AG09309 (cell line): Measurements from ENCODE around the gene KCNK5.

Source experiments
- DNase-seq: peaks from one replicate; pipeline ENCODE4 v3.0.0-alpha.2; 2010; ENCODE audit warnings: low read depth
- H3K4me3 ChIP-seq: 2 replicates; pipeline ENCODE4 v1.5.1; 2011; ENCODE audit warnings: mild to moderate bottlenecking, low read depth, low read length, moderate library complexity; ENCODE audit not compliant: control insufficient read depth
- TF ChIP-seq, protein P1 (sequence below): IDR thresholded peaks from 2 replicates; pipeline ENCODE4 v1.5.1; 2011; ENCODE audit warnings: mild to moderate bottlenecking, low read depth, low read length, inconsistent platforms; ENCODE audit not compliant: insufficient read depth, control insufficient read depth; ENCODE audit errors: missing control alignments

KCNK5 gene

GRCh38 chr6:39268721-39269120 lies 39.4 kb upstream of the KCNK5 start:
- DNase-seq = no peak
- TF ChIP-seq, protein P1, sequence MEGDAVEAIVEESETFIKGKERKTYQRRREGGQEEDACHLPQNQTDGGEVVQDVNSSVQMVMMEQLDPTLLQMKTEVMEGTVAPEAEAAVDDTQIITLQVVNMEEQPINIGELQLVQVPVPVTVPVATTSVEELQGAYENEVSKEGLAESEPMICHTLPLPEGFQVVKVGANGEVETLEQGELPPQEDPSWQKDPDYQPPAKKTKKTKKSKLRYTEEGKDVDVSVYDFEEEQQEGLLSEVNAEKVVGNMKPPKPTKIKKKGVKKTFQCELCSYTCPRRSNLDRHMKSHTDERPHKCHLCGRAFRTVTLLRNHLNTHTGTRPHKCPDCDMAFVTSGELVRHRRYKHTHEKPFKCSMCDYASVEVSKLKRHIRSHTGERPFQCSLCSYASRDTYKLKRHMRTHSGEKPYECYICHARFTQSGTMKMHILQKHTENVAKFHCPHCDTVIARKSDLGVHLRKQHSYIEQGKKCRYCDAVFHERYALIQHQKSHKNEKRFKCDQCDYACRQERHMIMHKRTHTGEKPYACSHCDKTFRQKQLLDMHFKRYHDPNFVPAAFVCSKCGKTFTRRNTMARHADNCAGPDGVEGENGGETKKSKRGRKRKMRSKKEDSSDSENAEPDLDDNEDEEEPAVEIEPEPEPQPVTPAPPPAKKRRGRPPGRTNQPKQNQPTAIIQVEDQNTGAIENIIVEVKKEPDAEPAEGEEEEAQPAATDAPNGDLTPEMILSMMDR = no peak
- no peak overlapping the region for H3K4me3 ChIP-seq

DNA sequence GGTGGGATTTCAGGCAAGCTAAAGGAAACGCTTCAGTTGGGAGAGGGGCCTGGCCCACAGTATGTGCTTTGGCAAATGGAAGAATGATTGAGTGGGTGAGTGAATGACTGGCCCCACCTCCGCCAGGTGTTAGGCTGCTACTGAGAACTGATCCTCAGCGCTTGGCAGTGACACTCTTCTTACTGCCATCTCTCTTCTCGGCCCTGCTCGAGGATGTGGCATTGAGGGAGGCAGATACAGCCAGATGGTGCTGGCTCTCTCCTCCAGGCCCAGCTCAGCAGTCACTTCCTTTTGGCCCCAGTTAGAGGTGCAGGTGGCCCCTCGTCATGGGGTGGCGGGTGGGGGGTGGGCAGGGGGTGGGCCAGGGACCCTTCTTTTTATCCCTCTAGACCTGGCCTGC lies 38.9 kb upstream of the KCNK5 start:
- DNase-seq = no peak
- no peak overlapping the region for H3K4me3 ChIP-seq
- TF ChIP-seq, protein P1 = no peak

DNA sequence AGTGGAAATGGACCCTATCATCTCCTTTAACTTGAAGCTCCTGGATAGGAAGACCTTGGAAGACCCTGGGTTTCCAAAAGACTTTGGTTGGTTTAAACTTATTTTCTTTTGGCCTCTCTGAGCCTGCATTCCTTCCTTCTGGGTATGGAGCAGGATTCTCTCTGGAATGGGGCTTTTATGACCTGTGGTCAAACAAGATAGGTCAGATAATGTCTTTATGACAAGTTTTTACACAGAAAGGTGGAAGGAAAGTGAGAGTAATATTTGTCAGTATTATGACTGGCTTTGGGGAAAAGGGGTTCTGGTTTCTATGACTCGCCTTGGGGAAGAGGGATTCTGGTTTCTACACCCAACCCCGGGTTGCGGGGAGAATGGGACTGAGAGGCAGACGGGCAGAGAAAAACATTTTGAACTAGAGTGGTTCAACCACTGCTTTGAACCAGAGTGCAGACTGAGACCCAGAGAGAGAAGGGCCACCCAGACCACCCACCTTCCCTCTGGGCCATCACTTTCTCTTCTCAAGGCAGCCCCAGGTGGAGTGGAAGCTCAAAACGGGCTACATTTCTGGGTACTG lies 37.6 kb upstream of the KCNK5 start:
- TF ChIP-seq, protein P1 = no peak
- no peak for DNase-seq
- H3K4me3 ChIP-seq = no peak overlapping the region

DNA sequence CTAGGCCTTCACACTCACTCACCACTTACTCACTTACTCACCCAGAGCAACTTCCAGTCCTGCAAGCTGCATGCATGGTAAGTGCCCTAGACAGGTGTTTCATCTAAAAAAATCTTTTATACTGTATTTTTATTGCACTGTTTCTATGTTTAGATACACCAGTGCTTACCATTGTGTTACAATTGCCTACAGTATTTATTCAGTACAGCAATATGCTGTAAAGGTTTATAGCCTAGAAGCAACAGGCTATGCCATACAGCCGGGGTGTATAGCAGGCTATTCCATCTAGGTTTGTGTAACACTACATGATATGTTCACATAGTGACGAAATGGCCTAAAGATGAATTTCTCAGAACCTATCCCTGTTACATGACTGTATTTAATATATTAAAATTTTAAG lies 37.1 kb upstream of the KCNK5 start:
- TF ChIP-seq, protein P1 = no peak
- H3K4me3 ChIP-seq = no peak overlapping the region
- no peak for DNase-seq

GRCh38 chr6:39263303-39264037 lies 34.2 kb upstream of the KCNK5 start:
- TF ChIP-seq, protein P1 = no peak
- no peak for DNase-seq
- no peak overlapping the region for H3K4me3 ChIP-seq

- DNase-seq = no peak
Observed at GRCh38 chr6:39261751-39262150, 32.5 kb upstream of the KCNK5 start.

More at GRCh38 chr6:39261751-39262150, 32.5 kb upstream of the KCNK5 start:
- H3K4me3 ChIP-seq = no peak overlapping the region
- TF ChIP-seq, protein P1 = no peak
